Adrenal gland (tissue), 5 donors: ENCODE data around the gene GUCA2A.

Source experiments
- POLR2A ChIP-seq, 2 donors: fragments of 450-650 bp; IDR thresholded peaks; one replicate each; pipeline ENCODE4 v1.6.1; 2017; ENCODE audit warnings: antibody characterized with exemption in 2 of 2, mild to moderate bottlenecking in 2 of 2, moderate library complexity in 1 of 2
- TF ChIP-seq, protein P1 (sequence below), 6 experiments: fragments of 450-650 bp in 4 of 6; fragments of 200-600 bp in 2 of 6; sonication (generic) in 1 of 6; IDR thresholded peaks; 1 replicate in 5 of 6; 2 replicates in 1 of 6; pipeline versions ENCODE4 v1.5.1 to v1.8.0; 2016 to 2021; ENCODE audit warnings: antibody characterized with exemption in 6 of 6, mild to moderate bottlenecking in 2 of 6, moderate library complexity in 1 of 6
- donor health status: DM: no; HTN: no; CAD: no.

DNA sequence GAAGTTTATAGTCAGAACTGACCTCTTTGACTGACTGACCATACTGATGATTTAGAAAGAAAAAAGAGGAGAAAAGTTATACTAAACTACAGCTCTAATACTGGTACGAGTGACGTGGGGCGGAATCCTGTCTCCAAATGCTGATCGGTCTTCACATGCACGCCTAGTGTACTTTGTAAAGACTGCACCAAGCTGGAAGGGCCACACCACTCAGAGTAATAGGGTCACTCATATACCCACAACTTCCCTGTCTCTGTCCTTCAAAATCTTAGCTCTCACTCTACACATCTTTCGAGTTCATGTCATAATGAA lies 19.4 kb upstream of the GUCA2A start:
- TF ChIP-seq POLR2A (IDR thresholded peaks at IDR 0.05): no peak
- TF ChIP-seq, protein P1, sequence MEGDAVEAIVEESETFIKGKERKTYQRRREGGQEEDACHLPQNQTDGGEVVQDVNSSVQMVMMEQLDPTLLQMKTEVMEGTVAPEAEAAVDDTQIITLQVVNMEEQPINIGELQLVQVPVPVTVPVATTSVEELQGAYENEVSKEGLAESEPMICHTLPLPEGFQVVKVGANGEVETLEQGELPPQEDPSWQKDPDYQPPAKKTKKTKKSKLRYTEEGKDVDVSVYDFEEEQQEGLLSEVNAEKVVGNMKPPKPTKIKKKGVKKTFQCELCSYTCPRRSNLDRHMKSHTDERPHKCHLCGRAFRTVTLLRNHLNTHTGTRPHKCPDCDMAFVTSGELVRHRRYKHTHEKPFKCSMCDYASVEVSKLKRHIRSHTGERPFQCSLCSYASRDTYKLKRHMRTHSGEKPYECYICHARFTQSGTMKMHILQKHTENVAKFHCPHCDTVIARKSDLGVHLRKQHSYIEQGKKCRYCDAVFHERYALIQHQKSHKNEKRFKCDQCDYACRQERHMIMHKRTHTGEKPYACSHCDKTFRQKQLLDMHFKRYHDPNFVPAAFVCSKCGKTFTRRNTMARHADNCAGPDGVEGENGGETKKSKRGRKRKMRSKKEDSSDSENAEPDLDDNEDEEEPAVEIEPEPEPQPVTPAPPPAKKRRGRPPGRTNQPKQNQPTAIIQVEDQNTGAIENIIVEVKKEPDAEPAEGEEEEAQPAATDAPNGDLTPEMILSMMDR (IDR thresholded peaks at IDR 0.05): no peak
